GM19324 (cell line): ENCODE results near the gene SLC9A8.
"Not testable (repeated sequence)": the region's sequence is repeated elsewhere in the genome, so short reads cannot be mapped to it uniquely, and the experiment has no call there.

Source experiments
- ATAC-seq: cut with Tn5 transposase; IDR thresholded peaks from one replicate; pipeline ENCODE4 v1.9.1; 2021; ENCODE audit warnings: mild to moderate bottlenecking, moderate library complexity; ENCODE audit not compliant: unreplicated experiment, low FRiP score

Gene SLC9A8

GRCh38 chr20:49845060-49845459 is 32.4 kb downstream of the SLC9A8 start:
- no peak for ATAC-seq

- no peak for ATAC-seq
These were observed 33.7 kb downstream of the SLC9A8 start for GRCh38 chr20:49846206-49846807.

- ATAC-seq: no peak
These were observed 38.0 kb downstream of the SLC9A8 start for GRCh38 chr20:49850463-49851230.

- no peak for ATAC-seq
These were observed 38.6 kb downstream of the SLC9A8 start for GRCh38 chr20:49851231-49851705.

- no peak for ATAC-seq
These were observed 39.4 kb downstream of the SLC9A8 start for GRCh38 chr20:49851991-49852390.

- ATAC-seq: no peak
These were observed 40.0 kb downstream of the SLC9A8 start for GRCh38 chr20:49852522-49853080.

- no peak for ATAC-seq
These were observed 41.0 kb downstream of the SLC9A8 start for GRCh38 chr20:49853640-49854039.

- no peak for ATAC-seq
These were observed 41.7 kb downstream of the SLC9A8 start for GRCh38 chr20:49854190-49854875.

GRCh38 chr20:49856904-49857303 is 44.3 kb downstream of the SLC9A8 start:
- no peak for ATAC-seq

- ATAC-seq: no peak
These were observed 45.5 kb downstream of the SLC9A8 start for GRCh38 chr20:49858076-49858585.

- no peak for ATAC-seq
These were observed 46.4 kb downstream of the SLC9A8 start for GRCh38 chr20:49859011-49859410.

GRCh38 chr20:49859807-49860206 is 47.2 kb downstream of the SLC9A8 start:
- no peak for ATAC-seq

- ATAC-seq: not testable (repeated sequence)
These were observed 48.6 kb downstream of the SLC9A8 start for GRCh38 chr20:49861232-49861631.

GRCh38 chr20:49862607-49863200 is 50.1 kb downstream of the SLC9A8 start:
- no peak for ATAC-seq

GRCh38 chr20:49863666-49864065 is 51.0 kb downstream of the SLC9A8 start:
- no peak for ATAC-seq

GRCh38 chr20:49865559-49865958 is 52.9 kb downstream of the SLC9A8 start:
- no peak for ATAC-seq

GRCh38 chr20:49866051-49866450 is 53.4 kb downstream of the SLC9A8 start:
- no peak for ATAC-seq

- no peak for ATAC-seq
These were observed 55.0 kb downstream of the SLC9A8 start for GRCh38 chr20:49867453-49868215.

- no peak for ATAC-seq
These were observed 55.9 kb downstream of the SLC9A8 start for GRCh38 chr20:49868538-49868937.

- ATAC-seq: no peak
These were observed 56.3 kb downstream of the SLC9A8 start for GRCh38 chr20:49868964-49869363.
